ENCODE data around the gene CDKN1B.
A peak's percentile ranks its signal among the peaks of the same experiment; 100 is the strongest.

The CDKN1B gene

DNA sequence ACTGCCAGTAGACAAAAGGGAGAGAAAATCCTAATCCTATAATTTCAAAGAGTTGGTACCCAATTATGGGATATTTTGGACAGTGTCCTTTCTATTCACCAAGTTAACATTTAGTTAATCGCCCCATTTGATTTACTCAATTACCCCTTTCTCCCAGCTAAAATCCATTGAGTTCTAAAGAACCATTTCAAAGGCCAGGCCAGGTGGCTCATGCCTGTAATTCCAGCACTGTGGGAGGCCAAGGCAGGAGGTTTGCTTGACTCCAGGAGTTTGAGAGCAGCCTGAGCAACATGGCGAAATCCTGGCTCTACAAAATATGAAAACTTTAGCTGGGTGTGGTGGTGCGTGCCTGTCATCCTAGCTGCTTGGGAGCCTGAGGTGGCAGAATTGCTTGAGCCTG, 15.7 kb upstream of the CDKN1B start:
- DNase-seq: peak in 1 of 3 experiments; percentile 39

DNA sequence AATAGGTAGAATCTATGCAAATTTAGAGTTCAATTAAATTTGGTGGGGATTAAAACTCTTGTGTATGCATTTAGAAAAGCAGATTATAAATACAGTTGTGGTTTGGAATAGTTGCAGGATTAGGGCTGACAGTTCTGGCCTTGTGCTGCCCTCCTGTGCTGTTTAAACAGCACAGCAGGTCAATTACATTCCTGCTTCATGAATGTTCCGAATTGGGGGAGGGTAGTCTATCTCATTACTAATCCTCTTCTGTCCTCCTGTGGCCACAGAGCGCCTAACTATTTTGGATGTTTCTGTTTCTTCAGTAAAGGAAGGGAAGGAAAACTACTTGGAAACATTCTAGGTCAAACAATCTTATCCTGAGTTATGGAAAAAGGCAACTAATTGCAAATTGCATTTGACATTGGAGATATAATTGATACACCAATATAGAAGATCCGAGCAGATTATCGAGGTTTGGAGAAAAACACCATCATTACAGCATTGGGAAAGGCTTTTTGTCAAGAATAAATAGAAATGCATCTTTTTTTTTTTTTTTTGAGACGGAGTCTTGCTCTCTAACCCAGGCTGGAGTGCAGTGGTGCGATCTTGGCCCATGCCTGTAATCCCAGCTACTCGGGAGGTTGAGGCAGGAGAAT, 12.5 kb upstream of the CDKN1B start:
- DNase-seq: peak; percentile 73 to 96 (median 81)

DNA sequence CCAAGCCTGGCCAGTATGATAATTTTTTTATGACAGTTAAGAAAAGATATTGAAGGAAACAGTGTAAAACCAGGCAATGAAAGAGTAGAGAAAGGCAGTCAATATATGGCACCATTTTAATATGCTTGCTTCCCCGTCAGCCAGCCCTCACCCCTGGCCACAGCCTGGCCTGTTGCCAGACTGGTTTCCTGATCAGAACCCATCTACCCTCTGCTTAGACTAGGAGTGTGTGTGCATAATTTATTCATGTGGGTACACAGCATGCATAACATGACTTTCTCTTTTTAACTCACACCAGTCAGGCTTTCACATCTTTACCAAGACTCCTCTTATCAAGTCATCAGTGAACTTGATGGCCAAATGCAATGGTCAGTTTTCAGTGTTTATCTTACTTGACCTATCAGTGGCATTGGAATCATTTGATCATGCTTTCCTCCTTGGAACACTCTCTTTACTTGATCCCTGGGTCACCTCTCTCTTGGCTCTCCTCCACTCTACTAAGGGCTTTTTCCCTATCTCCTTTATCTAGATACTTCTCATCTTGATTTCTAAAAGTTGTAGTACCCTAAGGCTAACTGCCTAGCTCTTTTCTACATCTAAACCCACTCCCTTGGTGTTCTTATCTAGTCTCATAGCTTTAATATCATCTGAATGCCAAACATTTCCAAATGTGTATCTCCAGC, 11.2 kb upstream of the CDKN1B start:
- no peak for DNase-seq

DNA sequence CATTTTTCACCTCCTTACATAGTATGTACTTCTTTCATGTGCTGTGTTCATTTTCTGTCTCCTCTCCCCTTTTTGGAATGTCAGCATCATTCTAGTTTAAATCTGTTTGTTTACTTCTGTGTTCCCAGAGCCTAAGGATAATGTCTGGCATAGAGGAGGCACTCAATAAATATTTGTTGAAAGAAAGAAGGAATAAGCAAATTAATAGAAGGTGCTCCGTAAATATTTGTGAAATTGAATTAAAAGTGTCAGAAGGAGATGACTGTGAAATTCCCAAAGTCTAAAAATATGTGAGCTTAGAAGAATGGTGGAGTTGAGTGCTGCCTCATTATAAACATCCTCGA, 3.3 kb upstream of the CDKN1B start:
- no peak for DNase-seq

DNA sequence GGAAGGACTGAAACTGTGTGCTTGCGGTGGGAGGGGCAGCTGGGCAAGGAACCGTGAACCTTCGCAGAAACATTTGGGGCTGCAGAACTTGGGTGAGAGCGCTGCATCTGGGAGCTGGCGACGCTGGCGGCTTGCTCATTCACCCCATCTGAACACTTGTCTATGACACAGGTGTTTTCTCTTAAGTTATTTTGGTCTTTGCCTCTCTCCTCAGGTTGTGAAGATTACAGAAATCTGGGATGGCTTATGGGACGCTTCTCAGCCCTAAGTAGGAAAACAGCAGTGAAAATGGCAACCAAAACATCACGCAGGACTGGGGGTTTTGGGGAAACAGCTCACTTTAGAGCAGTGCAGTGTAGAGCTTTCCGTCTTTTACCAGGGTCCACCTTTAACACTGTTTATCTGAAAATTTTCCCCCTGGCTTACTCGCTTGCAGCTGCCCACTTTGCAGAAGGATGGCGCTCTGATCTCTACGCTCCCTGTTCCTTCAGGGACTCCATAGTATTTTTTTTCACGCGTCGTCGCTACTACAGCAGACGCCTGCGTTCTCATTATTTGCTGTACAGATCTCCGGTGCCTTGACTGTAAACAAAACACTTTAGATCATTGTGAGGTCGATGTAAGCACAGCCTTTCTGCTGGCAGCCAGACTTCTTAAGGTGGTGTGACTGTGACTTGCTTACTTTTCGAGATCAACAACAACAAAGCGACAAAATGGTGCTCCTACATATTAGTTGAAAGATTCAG, 2.7 kb upstream of the CDKN1B start:
- peak; percentile 60 to 77 (median 70) for DNase-seq

DNA sequence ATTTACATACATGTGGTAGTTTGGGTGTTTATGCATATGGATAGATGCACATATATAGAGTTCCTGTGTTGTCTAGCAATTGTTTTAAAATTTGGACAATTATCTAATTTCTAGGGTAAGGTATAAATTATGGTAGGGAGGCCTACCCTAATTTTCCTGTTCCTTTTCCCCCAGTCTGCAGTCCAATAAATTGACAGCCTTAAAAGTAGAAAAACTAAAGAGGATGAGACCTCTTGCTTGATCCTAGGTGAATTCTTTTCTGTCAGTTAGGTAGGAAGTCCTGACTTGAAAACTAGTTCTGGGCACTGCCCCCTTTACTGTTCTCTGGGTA, 2.1 kb upstream of the CDKN1B start:
- no peak for DNase-seq

DNA sequence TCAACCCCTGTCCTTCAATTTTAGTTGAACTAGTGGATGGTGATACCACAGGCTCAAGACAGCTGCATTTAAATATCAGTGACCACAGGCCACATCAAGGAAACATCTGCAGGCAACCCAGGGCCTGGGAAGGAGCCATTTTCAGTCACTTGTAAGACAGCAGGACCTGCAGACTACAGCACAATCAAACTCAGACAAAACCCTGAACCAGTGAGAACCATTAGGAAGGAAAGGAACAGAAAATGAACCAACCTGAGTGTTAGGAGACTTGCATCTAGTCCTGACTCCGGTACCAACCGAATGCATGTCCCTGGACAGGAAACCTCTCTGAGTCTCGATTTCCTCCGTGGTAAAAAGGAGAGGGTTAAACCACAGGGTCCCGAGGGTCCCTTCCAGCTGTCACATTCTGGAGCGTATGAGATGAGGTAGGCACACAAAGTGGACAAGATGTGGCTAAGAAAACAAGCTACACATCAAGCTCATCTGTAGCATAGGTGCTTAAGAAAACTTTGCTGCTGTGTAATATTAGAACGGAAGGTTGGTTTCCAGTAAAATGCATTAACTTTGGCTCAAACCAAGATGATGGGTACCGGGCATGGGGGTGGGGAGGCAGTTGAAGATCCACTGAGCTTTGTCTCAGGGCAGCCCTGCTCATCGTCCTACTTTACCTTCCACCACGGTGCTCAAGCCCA, 1.6 kb upstream of the CDKN1B start:
- DNase-seq: peak; percentile 53 to 59 (median 58)

DNA sequence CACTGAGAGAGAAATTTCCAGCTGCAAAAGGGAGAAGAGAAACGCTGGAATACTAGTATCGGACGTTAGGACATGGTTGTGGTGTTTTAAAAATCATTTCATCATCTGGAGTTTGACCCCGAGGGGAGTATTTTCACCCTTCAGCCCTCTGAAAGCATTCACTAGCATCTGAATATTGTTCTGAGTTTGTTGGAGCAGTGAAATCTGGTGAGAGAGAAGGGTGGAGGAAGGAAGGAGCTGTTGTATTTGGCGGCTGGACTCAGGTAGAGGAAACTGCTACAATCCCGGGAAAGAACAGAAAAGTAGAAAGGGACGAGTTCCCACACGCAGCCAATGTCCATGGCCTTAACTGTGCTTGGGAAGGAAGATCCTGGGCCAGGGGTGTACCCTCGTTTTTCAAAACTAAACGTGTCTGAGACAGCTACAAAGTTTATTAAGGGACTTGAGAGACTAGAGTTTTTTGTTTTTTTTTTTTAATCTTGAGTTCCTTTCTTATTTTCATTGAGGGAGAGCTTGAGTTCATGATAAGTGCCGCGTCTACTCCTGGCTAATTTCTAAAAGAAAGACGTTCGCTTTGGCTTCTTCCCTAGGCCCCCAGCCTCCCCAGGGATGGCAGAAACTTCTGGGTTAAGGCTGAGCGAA, 896 bp upstream of the CDKN1B start:
- DNase-seq: peak in 2 of 3 experiments; percentile 61 to 85

DNA sequence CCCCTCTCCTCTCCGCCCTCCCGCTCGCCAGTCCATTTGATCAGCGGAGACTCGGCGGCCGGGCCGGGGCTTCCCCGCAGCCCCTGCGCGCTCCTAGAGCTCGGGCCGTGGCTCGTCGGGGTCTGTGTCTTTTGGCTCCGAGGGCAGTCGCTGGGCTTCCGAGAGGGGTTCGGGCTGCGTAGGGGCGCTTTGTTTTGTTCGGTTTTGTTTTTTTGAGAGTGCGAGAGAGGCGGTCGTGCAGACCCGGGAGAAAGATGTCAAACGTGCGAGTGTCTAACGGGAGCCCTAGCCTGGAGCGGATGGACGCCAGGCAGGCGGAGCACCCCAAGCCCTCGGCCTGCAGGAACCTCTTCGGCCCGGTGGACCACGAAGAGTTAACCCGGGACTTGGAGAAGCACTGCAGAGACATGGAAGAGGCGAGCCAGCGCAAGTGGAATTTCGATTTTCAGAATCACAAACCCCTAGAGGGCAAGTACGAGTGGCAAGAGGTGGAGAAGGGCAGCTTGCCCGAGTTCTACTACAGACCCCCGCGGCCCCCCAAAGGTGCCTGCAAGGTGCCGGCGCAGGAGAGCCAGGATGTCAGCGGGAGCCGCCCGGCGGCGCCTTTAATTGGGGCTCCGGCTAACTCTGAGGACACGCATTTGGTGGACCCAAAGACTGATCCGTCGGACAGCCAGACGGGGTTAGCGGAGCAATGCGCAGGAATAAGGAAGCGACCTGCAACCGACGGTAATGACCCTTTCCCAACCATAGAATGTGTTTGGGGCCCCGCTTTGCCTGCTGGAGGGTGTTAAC, 615 bp downstream of the CDKN1B start:
- peak; percentile 56 to 91 (median 82) for DNase-seq

DNA sequence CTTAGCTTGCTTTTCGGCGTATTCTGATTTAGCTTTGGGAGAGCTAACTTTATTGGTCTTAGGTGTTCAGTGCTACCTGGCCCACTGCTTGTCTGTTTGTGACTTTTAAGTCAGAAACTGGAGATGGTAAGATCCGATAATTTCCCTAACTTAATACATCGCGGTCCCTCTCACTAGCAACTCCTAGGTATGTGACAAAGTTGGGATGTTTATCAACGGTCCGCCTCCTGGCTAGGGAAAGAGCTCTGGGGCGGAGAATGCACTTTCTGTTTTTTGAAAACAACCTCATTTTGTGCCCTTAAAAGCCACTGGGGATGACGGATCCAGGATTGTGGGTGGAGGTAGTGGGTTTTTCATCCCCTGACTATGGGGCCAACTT, 1.2 kb downstream of the CDKN1B start:
- DNase-seq: peak in 1 of 3 experiments; percentile 59

DNA sequence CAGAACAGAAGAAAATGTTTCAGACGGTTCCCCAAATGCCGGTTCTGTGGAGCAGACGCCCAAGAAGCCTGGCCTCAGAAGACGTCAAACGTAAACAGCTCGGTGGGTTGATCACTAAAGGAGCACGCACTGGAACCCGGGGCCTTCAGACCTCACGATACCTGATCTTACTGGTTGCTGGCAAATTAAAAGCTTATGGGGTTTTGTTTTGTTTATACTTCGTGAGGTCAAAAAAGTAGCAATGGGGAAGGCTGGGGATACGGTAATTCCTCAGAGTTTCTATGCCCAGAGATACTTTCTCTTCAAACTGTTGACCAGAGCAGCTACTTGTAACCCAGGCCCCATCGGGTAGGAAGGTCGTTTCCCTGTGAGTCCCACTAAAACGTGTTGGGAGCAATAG, 1.7 kb downstream of the CDKN1B start:
- peak; percentile 38 to 61 (median 55) for DNase-seq

DNA sequence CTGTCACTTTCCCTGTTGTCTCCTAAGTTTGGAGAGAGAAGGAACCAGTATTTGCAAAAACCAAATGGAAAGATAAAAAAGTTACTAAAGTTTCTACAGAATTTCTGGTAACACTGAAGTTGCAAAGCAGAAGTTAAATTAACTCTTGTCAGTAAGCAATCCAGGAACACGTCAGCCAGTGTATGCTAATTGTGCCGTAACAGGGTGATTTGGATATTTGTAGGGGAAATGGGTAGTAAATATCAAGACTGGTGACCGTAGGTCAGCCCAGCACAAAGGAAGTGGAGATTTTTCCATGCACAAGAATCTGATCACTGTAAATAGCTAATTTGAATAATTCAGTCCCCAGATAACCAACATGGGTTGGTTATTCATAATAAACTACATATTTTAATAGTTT, 2.3 kb downstream of the CDKN1B start:
- DNase-seq: no peak

DNA sequence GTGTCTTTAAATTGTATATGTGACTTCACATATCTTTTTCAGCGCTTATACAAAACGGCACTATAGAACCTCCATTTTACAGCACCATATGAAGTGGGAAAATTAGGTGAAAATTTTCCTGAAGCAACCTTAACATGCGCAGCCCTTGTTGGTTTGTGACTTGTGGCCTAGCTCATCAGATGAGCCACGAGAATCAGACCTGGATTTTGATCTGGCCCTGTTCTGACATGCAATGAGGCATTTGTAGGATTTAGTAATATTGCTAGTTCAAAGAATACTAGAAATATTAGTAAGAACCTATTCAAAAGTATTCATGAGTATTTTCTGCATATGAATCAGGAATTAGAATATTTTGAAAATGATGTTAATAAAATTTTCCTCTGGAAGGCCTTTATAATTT, 2.9 kb downstream of the CDKN1B start:
- no peak for DNase-seq

DNA sequence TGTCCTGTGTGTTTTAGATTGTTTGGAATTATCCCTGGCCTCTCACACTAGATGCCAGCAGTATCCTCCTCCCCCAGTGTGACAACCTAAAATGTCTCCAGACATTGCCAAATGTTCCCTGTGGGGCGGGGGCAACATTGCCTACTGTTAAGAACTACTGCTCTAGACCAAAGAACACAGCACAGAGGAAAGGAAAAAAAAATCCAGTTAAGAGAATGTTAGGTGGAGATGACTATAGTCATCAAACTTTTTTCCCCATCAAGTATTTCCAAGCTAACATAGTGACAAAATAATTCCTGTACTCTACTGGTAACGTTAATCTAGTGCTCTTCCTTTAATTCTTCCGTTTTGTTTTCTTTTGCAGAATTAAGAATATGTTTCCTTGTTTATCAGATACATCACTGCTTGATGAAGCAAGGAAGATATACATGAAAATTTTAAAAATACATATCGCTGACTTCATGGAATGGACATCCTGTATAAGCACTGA, 3.5 kb downstream of the CDKN1B start:
- peak in 2 of 3 experiments; percentile 26 to 53 for DNase-seq

DNA sequence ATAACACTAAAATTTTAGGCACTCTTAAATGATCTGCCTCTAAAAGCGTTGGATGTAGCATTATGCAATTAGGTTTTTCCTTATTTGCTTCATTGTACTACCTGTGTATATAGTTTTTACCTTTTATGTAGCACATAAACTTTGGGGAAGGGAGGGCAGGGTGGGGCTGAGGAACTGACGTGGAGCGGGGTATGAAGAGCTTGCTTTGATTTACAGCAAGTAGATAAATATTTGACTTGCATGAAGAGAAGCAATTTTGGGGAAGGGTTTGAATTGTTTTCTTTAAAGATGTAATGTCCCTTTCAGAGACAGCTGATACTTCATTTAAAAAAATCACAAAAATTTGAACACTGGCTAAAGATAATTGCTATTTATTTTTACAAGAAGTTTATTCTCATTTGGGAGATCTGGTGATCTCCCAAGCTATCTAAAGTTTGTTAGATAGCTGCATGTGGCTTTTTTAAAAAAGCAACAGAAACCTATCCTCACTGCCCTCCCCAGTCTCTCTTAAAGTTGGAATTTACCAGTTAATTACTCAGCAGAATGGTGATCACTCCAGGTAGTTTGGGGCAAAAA, 4.1 kb downstream of the CDKN1B start:
- peak; percentile 22 to 66 (median 43) for DNase-seq

DNA sequence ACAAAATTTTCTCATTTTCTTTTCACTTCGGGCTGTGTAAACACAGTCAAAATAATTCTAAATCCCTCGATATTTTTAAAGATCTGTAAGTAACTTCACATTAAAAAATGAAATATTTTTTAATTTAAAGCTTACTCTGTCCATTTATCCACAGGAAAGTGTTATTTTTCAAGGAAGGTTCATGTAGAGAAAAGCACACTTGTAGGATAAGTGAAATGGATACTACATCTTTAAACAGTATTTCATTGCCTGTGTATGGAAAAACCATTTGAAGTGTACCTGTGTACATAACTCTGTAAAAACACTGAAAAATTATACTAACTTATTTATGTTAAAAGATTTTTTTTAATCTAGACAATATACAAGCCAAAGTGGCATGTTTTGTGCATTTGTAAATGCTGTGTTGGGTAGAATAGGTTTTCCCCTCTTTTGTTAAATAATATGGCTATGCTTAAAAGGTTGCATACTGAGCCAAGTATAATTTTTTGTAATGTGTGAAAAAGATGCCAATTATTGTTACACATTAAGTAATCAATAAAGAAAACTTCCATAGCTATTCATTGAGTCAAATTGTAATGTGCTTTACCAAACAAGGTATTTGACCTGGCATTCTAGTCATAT, 4.8 kb downstream of the CDKN1B start:
- peak in 1 of 3 experiments; percentile 55 for DNase-seq

DNA sequence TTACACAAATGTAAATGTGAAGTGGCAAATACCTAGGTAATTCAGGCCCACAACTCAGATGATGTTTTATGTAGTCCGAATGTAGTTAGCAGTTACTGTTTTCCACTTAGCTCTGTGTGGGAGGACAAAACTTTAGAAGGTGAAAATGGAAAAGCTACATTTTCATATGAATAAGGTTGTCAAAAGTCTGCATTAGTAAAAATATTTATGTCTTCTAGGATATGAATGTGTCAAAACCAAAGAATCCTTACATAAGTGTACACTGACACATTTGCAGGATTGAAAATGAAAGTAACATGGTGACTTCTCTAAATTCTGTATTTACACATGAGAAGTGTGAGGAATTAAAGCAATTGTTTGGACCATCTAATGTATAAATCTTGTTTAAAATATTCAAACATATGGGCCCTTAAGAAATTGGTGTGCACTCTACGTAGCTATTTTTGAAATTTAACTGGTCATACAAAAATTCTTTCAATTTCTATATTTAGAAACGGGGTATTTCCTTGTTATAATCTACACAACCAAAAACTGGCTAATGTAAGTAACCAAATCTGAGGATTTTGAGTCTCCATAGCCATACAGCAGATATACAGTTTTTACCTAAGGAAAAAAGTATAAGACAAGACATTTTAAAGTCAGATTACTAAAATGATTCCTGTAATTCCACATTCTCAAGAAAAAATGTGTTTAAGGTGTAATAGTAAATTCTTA, 5.4 kb downstream of the CDKN1B start:
- DNase-seq: peak in 2 of 3 experiments; percentile 44 to 71

DNA sequence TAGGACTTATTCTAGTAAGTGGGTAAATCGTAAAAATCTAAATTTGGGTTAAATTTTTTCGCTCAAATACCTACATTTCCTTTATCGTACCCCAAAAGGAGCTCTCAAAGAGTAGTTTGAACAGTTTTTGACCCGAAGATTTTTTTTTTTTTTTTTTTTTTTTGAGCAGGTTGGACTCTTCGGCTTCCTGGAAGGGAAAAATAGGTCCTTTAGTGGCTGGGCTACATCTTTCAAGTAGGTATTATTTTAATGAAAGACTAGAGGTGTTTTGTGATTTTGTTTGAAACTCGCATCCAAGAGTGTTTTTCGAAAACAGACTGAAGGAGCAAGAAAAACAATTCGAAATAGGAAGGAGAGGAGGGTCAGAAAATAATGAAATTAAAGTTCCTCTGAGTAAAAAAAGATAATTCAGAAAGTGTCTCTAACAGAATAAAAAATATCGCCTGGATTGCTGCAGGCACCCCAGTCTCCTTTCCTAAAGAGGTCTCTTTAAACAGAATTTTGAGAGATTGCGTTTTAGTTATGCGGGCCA, 6.0 kb downstream of the CDKN1B start:
- peak in 1 of 3 experiments; percentile 71 for DNase-seq

DNA sequence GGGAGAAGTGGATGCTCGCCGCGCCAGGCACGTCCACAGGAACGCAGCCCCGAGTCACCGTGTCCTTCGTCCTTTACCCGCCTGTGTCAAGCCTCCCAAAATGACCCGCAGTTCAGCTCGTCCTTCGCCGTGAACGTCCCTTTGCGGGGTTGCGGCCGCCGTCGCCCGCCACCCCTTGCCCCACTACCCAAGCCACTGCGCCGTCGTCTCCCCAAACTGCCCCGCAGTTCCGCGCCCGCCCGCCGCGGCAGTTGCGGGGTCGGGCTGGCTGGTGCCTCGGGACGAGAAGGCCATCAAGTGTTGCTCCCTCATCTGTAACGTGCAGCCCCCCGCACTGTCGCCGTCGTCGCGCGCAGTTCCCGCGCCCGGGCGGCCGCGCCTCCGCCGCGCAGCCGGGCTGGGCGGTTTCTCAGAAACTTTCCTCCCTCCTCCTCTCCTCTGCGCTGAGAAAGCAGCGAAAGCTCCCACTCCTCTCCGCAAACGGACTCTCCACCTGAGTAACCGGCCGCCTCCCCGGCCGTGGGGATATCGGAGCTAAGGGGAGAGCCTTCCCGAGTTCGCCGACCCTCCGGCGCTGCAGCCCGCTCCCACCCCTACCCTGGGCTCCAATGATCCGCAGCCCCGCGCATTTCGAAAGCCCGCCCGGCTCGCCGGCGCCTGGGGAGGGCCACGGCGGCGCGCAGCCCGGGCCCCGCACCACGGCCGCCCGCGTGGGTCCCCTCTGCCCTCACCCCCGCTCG, 6.7 kb downstream of the CDKN1B start:
- DNase-seq: peak in 2 of 3 experiments; percentile 80 to 84
